Transverse colon (tissue), 4 donors: ENCODE data around the gene ESR1.

Experiments
- EP300 ChIP-seq: sonication (generic); formaldehyde crosslinking; IDR thresholded peaks from one replicate; pipeline ENCODE4 v1.6.1; 2017; ENCODE audit warnings: antibody characterized with exemption, low read depth
- POLR2A ChIP-seq: fragments of 450-650 bp; IDR thresholded peaks from one replicate; pipeline ENCODE4 v1.6.1; 2016; ENCODE audit warnings: antibody characterized with exemption, mild to moderate bottlenecking, moderate library complexity
- POLR2AphosphoS5 ChIP-seq, 3 donors: sonication (generic); formaldehyde crosslinking; IDR thresholded peaks; one replicate each; pipeline ENCODE4 v1.6.1; 2016; ENCODE audit warnings: antibody characterized with exemption in 3 of 3
- TF ChIP-seq, protein P1 (sequence below), 5 experiments: fragments of 200-600 bp in 3 of 5; fragments of 450-650 bp in 2 of 5; sonication (generic) in 3 of 5; IDR thresholded peaks; 1 replicate in 2 of 5; 2 replicates in 3 of 5; pipeline ENCODE4 v1.5.1; 2016 to 2017; ENCODE audit warnings: antibody characterized with exemption in 5 of 5, inconsistent platforms in 3 of 5, mild to moderate bottlenecking in 2 of 5, moderate library complexity in 1 of 5

DNA sequence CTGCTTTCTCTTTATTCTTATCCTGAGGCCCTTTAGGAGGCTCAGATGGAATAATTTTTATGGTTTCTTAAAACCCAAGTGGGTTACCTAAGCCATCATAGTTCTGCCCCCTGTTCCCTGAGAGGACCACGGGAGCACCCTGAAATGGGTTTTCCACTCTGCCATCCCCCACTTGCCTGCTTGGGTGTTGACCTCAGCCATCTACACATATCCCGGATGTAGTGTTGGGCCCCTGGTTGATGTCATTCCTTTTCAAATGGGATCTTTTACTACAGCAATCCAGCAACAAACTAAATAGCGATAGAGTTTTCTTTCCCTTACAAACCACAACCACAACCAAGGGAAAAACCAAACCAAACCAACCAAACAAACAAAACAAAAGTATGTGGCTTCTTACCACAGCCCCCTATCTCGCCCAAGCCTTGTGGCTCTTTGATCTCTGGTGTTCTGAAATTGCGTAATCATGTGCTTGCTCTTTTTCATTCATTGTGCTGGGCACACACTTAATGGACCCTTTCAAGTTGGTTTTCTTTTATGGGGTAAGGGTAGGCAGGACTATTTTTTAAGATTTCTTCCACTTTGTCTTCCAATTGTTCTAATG, 154.9 kb downstream of the ESR1 start:
- TF ChIP-seq, protein P1, sequence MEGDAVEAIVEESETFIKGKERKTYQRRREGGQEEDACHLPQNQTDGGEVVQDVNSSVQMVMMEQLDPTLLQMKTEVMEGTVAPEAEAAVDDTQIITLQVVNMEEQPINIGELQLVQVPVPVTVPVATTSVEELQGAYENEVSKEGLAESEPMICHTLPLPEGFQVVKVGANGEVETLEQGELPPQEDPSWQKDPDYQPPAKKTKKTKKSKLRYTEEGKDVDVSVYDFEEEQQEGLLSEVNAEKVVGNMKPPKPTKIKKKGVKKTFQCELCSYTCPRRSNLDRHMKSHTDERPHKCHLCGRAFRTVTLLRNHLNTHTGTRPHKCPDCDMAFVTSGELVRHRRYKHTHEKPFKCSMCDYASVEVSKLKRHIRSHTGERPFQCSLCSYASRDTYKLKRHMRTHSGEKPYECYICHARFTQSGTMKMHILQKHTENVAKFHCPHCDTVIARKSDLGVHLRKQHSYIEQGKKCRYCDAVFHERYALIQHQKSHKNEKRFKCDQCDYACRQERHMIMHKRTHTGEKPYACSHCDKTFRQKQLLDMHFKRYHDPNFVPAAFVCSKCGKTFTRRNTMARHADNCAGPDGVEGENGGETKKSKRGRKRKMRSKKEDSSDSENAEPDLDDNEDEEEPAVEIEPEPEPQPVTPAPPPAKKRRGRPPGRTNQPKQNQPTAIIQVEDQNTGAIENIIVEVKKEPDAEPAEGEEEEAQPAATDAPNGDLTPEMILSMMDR (IDR thresholded peaks at IDR 0.05) = no peak
- TF ChIP-seq POLR2A (no peak), EP300 (no peak), POLR2AphosphoS5 (IDR thresholded peaks at IDR 0.05) (no peak)
